A549 (cell line): ENCODE results near the gene FGF16.

Source experiments
- EP300 ChIP-seq, 2 experiments: fragments of >200 bp; sonication (Bioruptor Twin); formaldehyde crosslinking; IDR thresholded peaks; 2 replicates in 1 of 2; 3 replicates in 1 of 2; pipeline ENCODE4 v1.6.1; 2016 to 2017
- ZFP36 ChIP-seq: fragments of 450-650 bp; IDR thresholded peaks from 2 replicates; pipeline ENCODE4 v1.6.1; 2014; ENCODE audit warnings: borderline replicate concordance; ENCODE audit not compliant: partially characterized antibody
- TF ChIP-seq, protein P1 (sequence below): fragments of >200 bp; sonication (Bioruptor Twin); formaldehyde crosslinking; IDR thresholded peaks from 3 replicates; pipeline ENCODE4 v1.5.1; 2016
- TF ChIP-seq, protein P2 (sequence below): fragments of >200 bp; sonication (Bioruptor Twin); formaldehyde crosslinking; IDR thresholded peaks from 3 replicates; pipeline ENCODE4 v1.6.1; 2016

DNA sequence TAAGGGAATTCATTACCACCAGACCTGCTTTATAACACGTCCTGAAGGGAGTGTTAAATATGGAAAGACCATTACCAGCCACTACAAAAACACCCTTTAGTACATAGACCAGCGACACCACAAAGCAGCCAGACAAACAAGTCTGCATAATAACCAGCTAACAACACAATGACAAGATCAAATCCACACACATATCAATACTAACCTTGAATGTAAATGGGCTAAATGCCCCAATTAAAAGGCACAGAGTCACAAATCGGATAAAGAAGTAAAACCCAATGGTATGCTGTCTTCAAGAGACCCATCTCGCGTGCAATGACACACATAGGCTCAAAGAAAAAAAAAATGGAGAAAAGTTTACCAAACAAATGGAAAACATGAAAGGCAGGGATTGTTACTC is 36.9 kb downstream of the FGF16 start:
- TF ChIP-seq, protein P1, sequence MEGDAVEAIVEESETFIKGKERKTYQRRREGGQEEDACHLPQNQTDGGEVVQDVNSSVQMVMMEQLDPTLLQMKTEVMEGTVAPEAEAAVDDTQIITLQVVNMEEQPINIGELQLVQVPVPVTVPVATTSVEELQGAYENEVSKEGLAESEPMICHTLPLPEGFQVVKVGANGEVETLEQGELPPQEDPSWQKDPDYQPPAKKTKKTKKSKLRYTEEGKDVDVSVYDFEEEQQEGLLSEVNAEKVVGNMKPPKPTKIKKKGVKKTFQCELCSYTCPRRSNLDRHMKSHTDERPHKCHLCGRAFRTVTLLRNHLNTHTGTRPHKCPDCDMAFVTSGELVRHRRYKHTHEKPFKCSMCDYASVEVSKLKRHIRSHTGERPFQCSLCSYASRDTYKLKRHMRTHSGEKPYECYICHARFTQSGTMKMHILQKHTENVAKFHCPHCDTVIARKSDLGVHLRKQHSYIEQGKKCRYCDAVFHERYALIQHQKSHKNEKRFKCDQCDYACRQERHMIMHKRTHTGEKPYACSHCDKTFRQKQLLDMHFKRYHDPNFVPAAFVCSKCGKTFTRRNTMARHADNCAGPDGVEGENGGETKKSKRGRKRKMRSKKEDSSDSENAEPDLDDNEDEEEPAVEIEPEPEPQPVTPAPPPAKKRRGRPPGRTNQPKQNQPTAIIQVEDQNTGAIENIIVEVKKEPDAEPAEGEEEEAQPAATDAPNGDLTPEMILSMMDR, result no peak
- TF ChIP-seq ZFP36 (no peak), EP300 (IDR thresholded peaks at IDR 0.05) (no peak)
- TF ChIP-seq, protein P2, sequence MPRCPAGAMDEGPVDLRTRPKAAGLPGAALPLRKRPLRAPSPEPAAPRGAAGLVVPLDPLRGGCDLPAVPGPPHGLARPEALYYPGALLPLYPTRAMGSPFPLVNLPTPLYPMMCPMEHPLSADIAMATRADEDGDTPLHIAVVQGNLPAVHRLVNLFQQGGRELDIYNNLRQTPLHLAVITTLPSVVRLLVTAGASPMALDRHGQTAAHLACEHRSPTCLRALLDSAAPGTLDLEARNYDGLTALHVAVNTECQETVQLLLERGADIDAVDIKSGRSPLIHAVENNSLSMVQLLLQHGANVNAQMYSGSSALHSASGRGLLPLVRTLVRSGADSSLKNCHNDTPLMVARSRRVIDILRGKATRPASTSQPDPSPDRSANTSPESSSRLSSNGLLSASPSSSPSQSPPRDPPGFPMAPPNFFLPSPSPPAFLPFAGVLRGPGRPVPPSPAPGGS, result no peak
